SU-DHL-6 (cell line): Measurements from ENCODE around the gene SH3RF1.
"Not testable (repeated sequence)": the region's sequence is repeated elsewhere in the genome, so short reads cannot be mapped to it uniquely, and the experiment has no call there.

ENCODE experiments used
- H2AFZ ChIP-seq: fragments of 200-600 bp; sonication (generic); 2 replicates; pipeline ENCODE4 v1.6.1; 2014; ENCODE audit warnings: low read depth, mild to moderate bottlenecking, moderate library complexity, mixed read lengths, antibody characterized with exemption, low read length; ENCODE audit not compliant: severe bottlenecking
- H3F3A ChIP-seq: fragments of 200-600 bp; shearing (Covaris generic); 2 replicates; pipeline ENCODE4 v1.6.0; 2016; ENCODE audit warnings: antibody characterized with exemption, mild to moderate bottlenecking; ENCODE audit not compliant: insufficient read depth
- H3K27ac ChIP-seq: fragments of 200-600 bp; sonication (generic); 2 replicates; pipeline ENCODE4 v1.5.1; 2016; ENCODE audit warnings: low read depth, mild to moderate bottlenecking, low read length, moderate library complexity, mixed read lengths
- H3K27me3 ChIP-seq: fragments of 200-600 bp; sonication (generic), shearing (Covaris generic); 2 replicates; pipeline ENCODE4 v1.6.0; 2014; ENCODE audit warnings: mild to moderate bottlenecking, low read length
- H3K36me3 ChIP-seq: fragments of 200-600 bp; sonication (generic); 2 replicates; pipeline ENCODE4 v1.6.1; 2014; ENCODE audit warnings: mild to moderate bottlenecking, low read length, mixed read lengths
- H3K4me2 ChIP-seq: fragments of 300-600, 200-600 bp; shearing (Covaris generic), sonication (generic); 2 replicates; pipeline ENCODE4 v1.6.0; 2014; ENCODE audit warnings: low read length, low read depth, mild to moderate bottlenecking; ENCODE audit not compliant: poor library complexity, severe bottlenecking
- H3K4me3 ChIP-seq: fragments of 200-600 bp; sonication (generic); 2 replicates; pipeline ENCODE4 v1.5.1; 2014; ENCODE audit warnings: antibody characterized with exemption, low read length, mild to moderate bottlenecking, mixed read lengths; ENCODE audit not compliant: insufficient read depth, poor library complexity, severe bottlenecking
- H3K79me2 ChIP-seq: fragments of 200-600 bp; sonication (generic); 2 replicates; pipeline ENCODE4 v1.6.1; 2014; ENCODE audit warnings: mild to moderate bottlenecking, low read length, moderate library complexity; ENCODE audit not compliant: insufficient read depth
- H3K9ac ChIP-seq: fragments of 200-600 bp; sonication (generic); 2 replicates; pipeline ENCODE4 v1.7.0; 2014; ENCODE audit warnings: mild to moderate bottlenecking, low read length
- H3K9me2 ChIP-seq: fragments of 200-600 bp; sonication (generic); replicated peaks from 2 replicates; pipeline ENCODE4 v1.6.1; 2014; ENCODE audit warnings: low read length; ENCODE audit not compliant: insufficient read depth
- H3K9me3 ChIP-seq: fragments of 200-600 bp; sonication (generic); 2 replicates; pipeline ENCODE4 v1.6.1; 2014; ENCODE audit warnings: low read length, mixed read lengths; ENCODE audit not compliant: insufficient read depth
- H4K20me1 ChIP-seq: fragments of 200-600 bp; sonication (generic); 2 replicates; pipeline ENCODE4 v1.6.1; 2014; ENCODE audit warnings: low read depth, mild to moderate bottlenecking, antibody characterized with exemption, low read length, moderate library complexity, mixed read lengths
- EZH2phosphoT487 ChIP-seq: fragments of 200-600 bp; sonication (generic), shearing (Covaris generic); conservative IDR thresholded peaks from 2 replicates; pipeline ENCODE4 v1.6.1; 2018; ENCODE audit warnings: mild to moderate bottlenecking, antibody characterized with exemption, low read length, moderate library complexity, mixed read lengths
- TF ChIP-seq, protein P1 (sequence below): fragments of 200-600 bp; sonication (generic); IDR thresholded peaks from one replicate; pipeline ENCODE4 v1.5.1; 2017; ENCODE audit warnings: antibody characterized with exemption, mild to moderate bottlenecking, low read length, moderate library complexity; ENCODE audit not compliant: insufficient read depth, poor library complexity, severe bottlenecking

Gene SH3RF1

GRCh38 chr4:169305173-169305572 lies 34.4 kb upstream of the SH3RF1 start:
- H3K9me2 ChIP-seq, result no peaks in the 10 kb centered on the region
- no peaks in the 10 kb centered on the region for H3F3A ChIP-seq
- H3K4me3 ChIP-seq, result no peak overlapping the region
- no peak overlapping the region for H3K9ac ChIP-seq
- H3K4me2 ChIP-seq, result no peak overlapping the region
- no peak overlapping the region for H3K27ac ChIP-seq
- H2AFZ ChIP-seq, result no peak overlapping the region
- H3K27me3 ChIP-seq, result no peaks in the 10 kb centered on the region
- TF ChIP-seq, protein P1, sequence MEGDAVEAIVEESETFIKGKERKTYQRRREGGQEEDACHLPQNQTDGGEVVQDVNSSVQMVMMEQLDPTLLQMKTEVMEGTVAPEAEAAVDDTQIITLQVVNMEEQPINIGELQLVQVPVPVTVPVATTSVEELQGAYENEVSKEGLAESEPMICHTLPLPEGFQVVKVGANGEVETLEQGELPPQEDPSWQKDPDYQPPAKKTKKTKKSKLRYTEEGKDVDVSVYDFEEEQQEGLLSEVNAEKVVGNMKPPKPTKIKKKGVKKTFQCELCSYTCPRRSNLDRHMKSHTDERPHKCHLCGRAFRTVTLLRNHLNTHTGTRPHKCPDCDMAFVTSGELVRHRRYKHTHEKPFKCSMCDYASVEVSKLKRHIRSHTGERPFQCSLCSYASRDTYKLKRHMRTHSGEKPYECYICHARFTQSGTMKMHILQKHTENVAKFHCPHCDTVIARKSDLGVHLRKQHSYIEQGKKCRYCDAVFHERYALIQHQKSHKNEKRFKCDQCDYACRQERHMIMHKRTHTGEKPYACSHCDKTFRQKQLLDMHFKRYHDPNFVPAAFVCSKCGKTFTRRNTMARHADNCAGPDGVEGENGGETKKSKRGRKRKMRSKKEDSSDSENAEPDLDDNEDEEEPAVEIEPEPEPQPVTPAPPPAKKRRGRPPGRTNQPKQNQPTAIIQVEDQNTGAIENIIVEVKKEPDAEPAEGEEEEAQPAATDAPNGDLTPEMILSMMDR, result no peak
- TF ChIP-seq EZH2phosphoT487, result no peak
- no peaks in the 10 kb centered on the region for H4K20me1 ChIP-seq
- H3K79me2 ChIP-seq, result no peaks in the 10 kb centered on the region
- no peaks in the 10 kb centered on the region for H3K36me3 ChIP-seq
- no peaks in the 10 kb centered on the region for H3K9me3 ChIP-seq

GRCh38 chr4:169295822-169296221 lies 25.1 kb upstream of the SH3RF1 start:
- TF ChIP-seq EZH2phosphoT487, result no peak
- TF ChIP-seq, protein P1, result no peak

GRCh38 chr4:169293343-169294176 lies 22.8 kb upstream of the SH3RF1 start:
- TF ChIP-seq, protein P1, result no peak
- no peak for TF ChIP-seq EZH2phosphoT487
- Histone ChIP-seq H3K9me2 (no peaks in the 10 kb centered on the region), H3K4me3 (no peak overlapping the region), H3K9ac (no peak overlapping the region), H3K36me3 (no peaks in the 10 kb centered on the region), H4K20me1 (no peaks in the 10 kb centered on the region), H3K79me2 (no peaks in the 10 kb centered on the region), H3K9me3 (no peaks in the 10 kb centered on the region), H3F3A (no peaks in the 10 kb centered on the region), H2AFZ (no peak overlapping the region), H3K4me2 (no peak overlapping the region), H3K27me3 (no peaks in the 10 kb centered on the region), H3K27ac (no peak overlapping the region)

More at GRCh38 chr4:169295822-169296221, 25.1 kb upstream of the SH3RF1 start:
- Histone ChIP-seq H2AFZ (no peak overlapping the region), H3K27ac (no peak overlapping the region), H3K79me2 (no peaks in the 10 kb centered on the region), H3K4me2 (no peak overlapping the region), H4K20me1 (no peaks in the 10 kb centered on the region), H3K9me2 (no peaks in the 10 kb centered on the region), H3K9ac (no peak overlapping the region), H3K36me3 (no peaks in the 10 kb centered on the region), H3K9me3 (no peaks in the 10 kb centered on the region), H3K4me3 (no peak overlapping the region), H3F3A (no peaks in the 10 kb centered on the region), H3K27me3 (no peaks in the 10 kb centered on the region)

- not testable (repeated sequence) for H3F3A ChIP-seq, H3K27me3 ChIP-seq, H3K9me2 ChIP-seq, H4K20me1 ChIP-seq, H3K9me3 ChIP-seq, H2AFZ ChIP-seq, H3K4me2 ChIP-seq, H3K27ac ChIP-seq, H3K79me2 ChIP-seq, H3K9ac ChIP-seq, H3K4me3 ChIP-seq, H3K36me3 ChIP-seq
Observed at GRCh38 chr4:169287983-169288382, 17.2 kb upstream of the SH3RF1 start.
